ENCODE measurements around the gene NDUFS6.
"Not testable (repeated sequence)": the region's sequence is repeated elsewhere in the genome, so short reads cannot be mapped to it uniquely, and the experiment has no call there.

The NDUFS6 gene

GRCh38 chr5:1815071-1815786, 14.0 kb downstream of the NDUFS6 start:
- in situ Hi-C loops (cut with MboI; ENCODE audit: low sequenced_read_pairs, unreplicated experiment) = no loop called here
- no peak for DNase-seq (ENCODE audit: low spot score)
- TF ChIP-seq, protein P1, sequence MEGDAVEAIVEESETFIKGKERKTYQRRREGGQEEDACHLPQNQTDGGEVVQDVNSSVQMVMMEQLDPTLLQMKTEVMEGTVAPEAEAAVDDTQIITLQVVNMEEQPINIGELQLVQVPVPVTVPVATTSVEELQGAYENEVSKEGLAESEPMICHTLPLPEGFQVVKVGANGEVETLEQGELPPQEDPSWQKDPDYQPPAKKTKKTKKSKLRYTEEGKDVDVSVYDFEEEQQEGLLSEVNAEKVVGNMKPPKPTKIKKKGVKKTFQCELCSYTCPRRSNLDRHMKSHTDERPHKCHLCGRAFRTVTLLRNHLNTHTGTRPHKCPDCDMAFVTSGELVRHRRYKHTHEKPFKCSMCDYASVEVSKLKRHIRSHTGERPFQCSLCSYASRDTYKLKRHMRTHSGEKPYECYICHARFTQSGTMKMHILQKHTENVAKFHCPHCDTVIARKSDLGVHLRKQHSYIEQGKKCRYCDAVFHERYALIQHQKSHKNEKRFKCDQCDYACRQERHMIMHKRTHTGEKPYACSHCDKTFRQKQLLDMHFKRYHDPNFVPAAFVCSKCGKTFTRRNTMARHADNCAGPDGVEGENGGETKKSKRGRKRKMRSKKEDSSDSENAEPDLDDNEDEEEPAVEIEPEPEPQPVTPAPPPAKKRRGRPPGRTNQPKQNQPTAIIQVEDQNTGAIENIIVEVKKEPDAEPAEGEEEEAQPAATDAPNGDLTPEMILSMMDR (IDR thresholded peaks at IDR 0.05; ENCODE audit: borderline replicate concordance, control extremely low read depth, extremely low read depth, insufficient read depth, missing control alignments) = no peak

- no peak for DNase-seq (ENCODE audit: low spot score)
- TF ChIP-seq, protein P1 (IDR thresholded peaks at IDR 0.05; ENCODE audit: borderline replicate concordance, control extremely low read depth, extremely low read depth, insufficient read depth, missing control alignments) = no peak
- in situ Hi-C loops (cut with MboI; ENCODE audit: low sequenced_read_pairs, unreplicated experiment) = no loop called here
Measured at GRCh38 chr5:1815881-1816292, 14.7 kb downstream of the NDUFS6 start.

GRCh38 chr5:1816495-1817089, 15.4 kb downstream of the NDUFS6 start:
- in situ Hi-C loops (cut with MboI; ENCODE audit: low sequenced_read_pairs, unreplicated experiment); DNase-seq (ENCODE audit: low spot score): not testable (repeated sequence)

DNA sequence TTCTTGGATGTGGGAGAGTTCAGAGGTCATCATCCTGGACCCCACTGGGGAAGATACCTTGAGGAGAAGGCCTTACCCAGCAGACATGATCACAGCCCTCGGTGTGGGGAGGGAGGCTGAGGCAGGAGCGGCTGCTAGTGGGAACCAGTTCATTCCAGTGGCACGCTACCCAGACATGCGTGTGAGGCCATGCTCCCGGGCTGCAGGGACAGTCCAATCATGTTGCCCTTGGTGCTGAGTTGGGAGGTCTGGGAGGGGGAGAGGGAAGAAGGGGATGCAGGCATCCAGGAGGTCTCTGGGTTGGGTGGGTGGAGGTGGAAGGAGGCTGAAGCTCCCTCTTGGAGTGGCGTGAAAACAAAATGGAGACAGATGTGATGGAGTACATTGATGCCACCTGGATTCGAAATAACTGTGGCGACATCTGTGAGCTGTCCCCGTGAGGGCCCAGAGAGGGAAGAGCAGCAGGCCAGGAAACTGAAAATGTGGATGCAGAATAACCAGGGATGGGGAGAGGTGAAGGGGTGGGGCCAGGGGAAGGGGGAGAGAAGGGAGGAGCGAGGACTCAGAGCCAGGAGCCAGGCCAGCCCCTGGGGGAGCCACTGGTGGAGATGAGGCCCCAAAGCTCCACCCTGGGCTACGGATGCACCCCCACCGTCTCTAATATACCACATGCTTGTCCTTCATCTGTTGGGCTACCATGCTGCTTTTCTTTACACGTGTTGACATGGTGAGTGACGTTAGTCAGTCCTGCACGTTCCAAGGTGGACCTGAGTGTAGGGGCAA, 16.2 kb downstream of the NDUFS6 start:
- in situ Hi-C loops (cut with MboI; ENCODE audit: low sequenced_read_pairs, unreplicated experiment) = no loop called here
- no peak for DNase-seq (ENCODE audit: low spot score)
- TF ChIP-seq, protein P1 (IDR thresholded peaks at IDR 0.05; ENCODE audit: borderline replicate concordance, control extremely low read depth, extremely low read depth, insufficient read depth, missing control alignments) = no peak

DNA sequence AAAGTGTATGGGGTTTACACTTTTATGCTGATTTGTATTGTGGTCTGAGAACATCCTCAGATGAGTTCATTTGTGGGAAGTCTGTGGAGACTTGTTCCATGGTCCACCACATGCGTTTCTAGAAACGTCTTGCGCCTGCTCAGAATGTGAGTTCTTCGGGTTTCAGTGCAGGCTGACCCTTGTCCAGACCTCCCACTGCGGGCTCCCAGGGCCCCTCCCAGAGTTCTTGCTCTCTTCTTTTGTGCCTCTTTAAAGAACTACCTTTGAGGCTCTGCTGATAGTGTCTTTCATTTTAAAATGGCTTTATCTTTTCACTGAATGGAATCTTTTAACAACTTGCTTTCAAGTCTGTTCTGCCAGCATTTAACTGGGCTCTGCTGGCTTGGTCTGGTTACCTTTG, 17.6 kb downstream of the NDUFS6 start:
- DNase-seq (ENCODE audit: low spot score) = no peak
- in situ Hi-C loops (cut with MboI; ENCODE audit: low sequenced_read_pairs, unreplicated experiment) = no loop called here
- TF ChIP-seq, protein P1 (IDR thresholded peaks at IDR 0.05; ENCODE audit: borderline replicate concordance, control extremely low read depth, extremely low read depth, insufficient read depth, missing control alignments) = no peak

- in situ Hi-C loops (cut with MboI; ENCODE audit: low sequenced_read_pairs, unreplicated experiment) = no loop called here
Measured at GRCh38 chr5:1819458-1819857, 18.3 kb downstream of the NDUFS6 start.

More at GRCh38 chr5:1819458-1819857, 18.3 kb downstream of the NDUFS6 start:
- TF ChIP-seq, protein P1 (IDR thresholded peaks at IDR 0.05; ENCODE audit: borderline replicate concordance, control extremely low read depth, extremely low read depth, insufficient read depth, missing control alignments) = no peak
- DNase-seq (ENCODE audit: low spot score) = no peak

All from GM13976 (cell line).